Testis (tissue), 3 donors: ENCODE measurements around the gene TEX14. TPM values are rescaled to one million over a fixed set of nuclear protein-coding genes. Genes with fewer than 3 reads are reported as not detected.

ENCODE experiments used
- DNase-seq: peaks from one replicate; pipeline ENCODE4 v3.0.0-alpha.2; 2019
- H3K27ac ChIP-seq, 2 donors: fragments of 200-600 bp; sonication (generic); one replicate each; pipeline ENCODE4 v1.5.1; 2019
- H3K27me3 ChIP-seq: fragments of 200-600 bp; sonication (generic); one replicate; pipeline ENCODE4 v1.5.1; 2019
- H3K36me3 ChIP-seq: fragments of 200-600 bp; sonication (generic); one replicate; pipeline ENCODE4 v1.5.1; 2017; ENCODE audit warnings: low read depth; ENCODE audit errors: missing control alignments
- H3K4me1 ChIP-seq: fragments of 200-600 bp; sonication (generic); one replicate; pipeline ENCODE4 v1.5.1; 2019
- H3K4me3 ChIP-seq, 2 donors: fragments of 200-600 bp; sonication (generic); one replicate each; pipeline ENCODE4 v1.5.1; 2017 to 2019
- H3K9me3 ChIP-seq: fragments of 200-600 bp; sonication (generic); one replicate; pipeline ENCODE4 v1.5.1; 2017
- POLR2A ChIP-seq: fragments of 450-650 bp; IDR thresholded peaks from one replicate; pipeline ENCODE4 v1.6.1; 2017; ENCODE audit warnings: antibody characterized with exemption, mild to moderate bottlenecking, moderate library complexity
- WGBS, 2 donors: methylation state at CpG; one replicate each; pipeline ENCODE4 v1.1.5; 2018; 5-methylcytosine and 5-hydroxymethylcytosine counted together
- intact Hi-C: fragments of 100-400 bp; cut with DNase I; formaldehyde crosslinking; loops from one replicate; pipeline ENCODE4 v1.15.1; 2023; ENCODE audit warnings: low total_unique reads
- polyA plus RNA-seq: library from polyadenylated mRNA; stranded (reverse); fragments of 350-450 nt; fragmentation: Illumina TruSeq; extraction: RNeasy Lipid Tissue Mini Kit (QIAGEN cat#74804); gene quantifications from one replicate; pipeline ENCODE4 v1.2.3, GENCODE V29; 2014; ENCODE audit warnings: low read depth, low replicate concordance; ENCODE audit not compliant: insufficient read depth
- total RNA-seq, 2 donors: library from RNA; depleted of rRNA; stranded (reverse); fragments of >200 nt; gene quantifications; one replicate each; pipeline ENCODE4 v1.2.3, GENCODE V29; 2016
- TF ChIP-seq, protein P1 (sequence below), 3 experiments: fragments of 450-650 bp in 2 of 3; fragments of 200-600 bp in 1 of 3; sonication (generic) in 1 of 3; IDR thresholded peaks; one replicate each; pipeline ENCODE4 v1.5.1; 2016 to 2019; ENCODE audit warnings: antibody characterized with exemption in 3 of 3, mild to moderate bottlenecking in 2 of 3, moderate library complexity in 1 of 3

Gene TEX14
- total and polyA plus RNA-seq, 3 donors from 2014 or later: 27.7 to 96.5 (median 37.2) TPM

DNA sequence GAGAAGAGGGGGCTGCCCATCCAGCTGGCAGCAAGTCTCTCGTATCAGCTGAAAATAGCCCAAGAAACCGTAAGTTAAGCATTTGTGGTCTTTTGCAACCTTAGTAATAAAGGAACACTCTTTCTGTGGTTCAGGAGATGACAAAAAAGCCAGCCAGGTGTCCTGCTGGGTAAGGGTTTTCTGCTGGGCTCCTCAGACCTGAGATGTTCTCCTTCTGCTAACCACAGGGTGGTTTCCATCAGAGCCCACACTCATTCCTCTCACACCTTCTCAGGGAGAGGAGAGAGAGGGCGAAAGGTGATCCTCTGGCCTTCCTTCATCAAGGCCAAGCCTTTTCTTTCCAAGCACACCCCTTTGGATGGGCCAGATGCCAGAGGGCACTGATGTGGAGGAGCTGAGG, 70.7 kb downstream of the TEX14 start:
- Histone ChIP-seq H3K9me3 (no peaks in the 10 kb centered on the region), H3K27ac (no peak overlapping the region), H3K36me3 (no peaks in the 10 kb centered on the region), H3K27me3 (no peaks in the 10 kb centered on the region), H3K4me1 (no peaks in the 10 kb centered on the region), H3K4me3 (no peak overlapping the region)
- DNase-seq: no peak
- intact Hi-C loops: no loop called here
- no peak for TF ChIP-seq POLR2A
- TF ChIP-seq, protein P1, sequence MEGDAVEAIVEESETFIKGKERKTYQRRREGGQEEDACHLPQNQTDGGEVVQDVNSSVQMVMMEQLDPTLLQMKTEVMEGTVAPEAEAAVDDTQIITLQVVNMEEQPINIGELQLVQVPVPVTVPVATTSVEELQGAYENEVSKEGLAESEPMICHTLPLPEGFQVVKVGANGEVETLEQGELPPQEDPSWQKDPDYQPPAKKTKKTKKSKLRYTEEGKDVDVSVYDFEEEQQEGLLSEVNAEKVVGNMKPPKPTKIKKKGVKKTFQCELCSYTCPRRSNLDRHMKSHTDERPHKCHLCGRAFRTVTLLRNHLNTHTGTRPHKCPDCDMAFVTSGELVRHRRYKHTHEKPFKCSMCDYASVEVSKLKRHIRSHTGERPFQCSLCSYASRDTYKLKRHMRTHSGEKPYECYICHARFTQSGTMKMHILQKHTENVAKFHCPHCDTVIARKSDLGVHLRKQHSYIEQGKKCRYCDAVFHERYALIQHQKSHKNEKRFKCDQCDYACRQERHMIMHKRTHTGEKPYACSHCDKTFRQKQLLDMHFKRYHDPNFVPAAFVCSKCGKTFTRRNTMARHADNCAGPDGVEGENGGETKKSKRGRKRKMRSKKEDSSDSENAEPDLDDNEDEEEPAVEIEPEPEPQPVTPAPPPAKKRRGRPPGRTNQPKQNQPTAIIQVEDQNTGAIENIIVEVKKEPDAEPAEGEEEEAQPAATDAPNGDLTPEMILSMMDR (IDR thresholded peaks at IDR 0.05): no peak
- 53 to 86% methylated on average over 2 to 3 of the region's 3 CpGs for WGBS, 2 donors

DNA sequence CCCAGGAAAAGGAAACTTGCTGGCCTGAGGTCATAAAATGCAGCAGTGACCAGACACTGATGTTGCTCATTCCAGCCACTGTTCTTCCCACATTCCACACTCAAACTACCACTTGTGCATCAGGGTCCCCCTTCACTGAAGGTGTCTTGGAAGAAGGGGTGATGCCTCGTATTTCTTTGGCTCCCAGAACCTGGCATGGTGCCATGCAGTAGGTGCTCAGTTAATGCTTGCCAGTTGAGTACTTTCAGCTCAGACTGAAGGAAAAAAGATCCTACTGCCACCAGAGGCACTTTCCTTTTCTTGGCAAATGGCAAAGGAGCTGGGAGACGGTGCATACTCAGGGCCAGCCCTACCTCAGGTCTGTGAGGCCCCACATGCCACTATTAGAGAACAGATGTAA, 73.5 kb downstream of the TEX14 start:
- intact Hi-C loops: no loop called here

DNA sequence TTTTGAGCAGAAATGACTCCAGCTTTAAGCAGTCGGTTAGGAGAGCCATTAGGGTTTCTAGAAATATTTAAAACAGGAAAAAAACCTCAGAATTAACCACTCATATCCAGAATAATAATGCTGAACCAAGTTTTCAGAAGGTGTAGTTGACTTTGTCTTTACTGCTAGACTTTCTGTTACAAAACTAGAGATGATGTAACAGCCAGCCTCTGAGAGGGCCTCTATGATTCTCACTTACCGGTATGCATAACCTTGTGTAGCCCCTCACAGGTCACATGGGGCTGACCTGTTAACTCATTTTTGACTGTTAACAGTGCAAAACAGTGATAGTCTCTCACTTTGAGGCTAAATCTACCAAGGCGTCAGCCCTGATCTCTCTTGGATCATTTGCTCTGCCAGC, 74.3 kb downstream of the TEX14 start:
- Histone ChIP-seq H3K9me3 (no peaks in the 10 kb centered on the region), H3K27ac (no peak overlapping the region), H3K27me3 (no peaks in the 10 kb centered on the region), H3K4me3 (no peak overlapping the region), H3K4me1 (no peaks in the 10 kb centered on the region), H3K36me3 (no peaks in the 10 kb centered on the region)
- WGBS, 2 donors: 70 to 75% methylated on average over 3 of the region's 3 CpGs
- no peak for TF ChIP-seq POLR2A
- TF ChIP-seq, protein P1 (IDR thresholded peaks at IDR 0.05): no peak
- intact Hi-C loops: no loop called here
- DNase-seq: no peak

More for the DNA sequence above, 73.5 kb downstream of the TEX14 start:
- no peaks in the 10 kb centered on the region for H3K36me3 ChIP-seq
- H3K27me3 ChIP-seq: no peaks in the 10 kb centered on the region
- TF ChIP-seq, protein P1 (IDR thresholded peaks at IDR 0.05): no peak
- no peak for TF ChIP-seq POLR2A
- no peak for DNase-seq
- 71 to 73% methylated on average over 2 of the region's 2 CpGs for WGBS, 2 donors
- H3K27ac ChIP-seq: no peak overlapping the region
- H3K4me3 ChIP-seq: no peak overlapping the region
- no peaks in the 10 kb centered on the region for H3K4me1 ChIP-seq
- H3K9me3 ChIP-seq: no peaks in the 10 kb centered on the region

DNA sequence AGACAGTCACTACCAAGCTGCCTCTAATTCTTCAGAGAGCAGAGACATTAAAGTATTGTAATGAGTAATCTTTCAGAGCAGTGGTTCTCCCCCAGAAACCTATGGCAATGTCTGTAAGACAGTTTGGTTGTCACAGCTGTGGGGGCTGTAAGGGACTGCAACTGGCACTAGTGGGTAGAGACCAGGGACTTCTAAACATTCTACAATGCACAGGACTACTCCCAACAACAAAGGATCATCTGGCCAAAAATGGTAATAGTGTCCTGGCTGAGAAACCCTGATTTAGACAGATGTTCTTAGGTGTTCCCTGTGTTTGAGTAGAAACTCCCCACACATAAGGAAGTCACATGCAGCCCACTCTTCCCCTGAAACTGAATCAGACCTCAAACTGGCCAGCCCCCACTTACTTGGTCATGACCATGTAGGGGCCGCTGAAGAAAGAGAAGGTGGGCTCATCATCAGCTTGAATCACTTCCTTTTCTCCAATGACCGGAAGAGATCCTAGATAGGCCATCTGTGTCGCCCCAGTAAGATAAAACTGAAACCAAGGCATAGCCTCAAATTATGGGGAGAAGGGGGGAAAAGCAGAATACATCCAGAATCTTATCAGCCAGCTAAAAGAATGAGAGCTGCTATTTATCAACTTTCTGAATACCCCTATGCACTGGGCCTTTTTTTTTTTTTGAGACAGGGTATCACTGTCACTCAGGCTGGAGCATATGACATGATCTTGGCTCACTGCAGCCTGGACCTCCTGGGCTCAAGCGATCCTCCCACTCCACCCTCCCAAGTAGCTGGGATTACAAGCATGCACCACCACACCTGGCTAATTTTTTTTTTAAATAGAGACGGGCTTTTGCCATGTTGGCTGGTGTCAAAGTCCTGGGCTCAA, 75.8 kb downstream of the TEX14 start:
- Histone ChIP-seq H3K36me3 (no peaks in the 10 kb centered on the region), H3K9me3 (no peaks in the 10 kb centered on the region), H3K4me3 (no peak overlapping the region), H3K4me1 (no peaks in the 10 kb centered on the region), H3K27ac (no peak overlapping the region), H3K27me3 (no peaks in the 10 kb centered on the region)
- WGBS, 2 donors: 88 to 89% methylated on average over 5 of the region's 5 CpGs
- TF ChIP-seq POLR2A: no peak
- TF ChIP-seq, protein P1 (IDR thresholded peaks at IDR 0.05): no peak
- intact Hi-C loops: no loop called here
- DNase-seq: no peak
